ENCODE data around the gene FGFR1OP2. TPM values are rescaled to one million over a fixed set of nuclear protein-coding genes. Genes with fewer than 3 reads are reported as not detected.

The FGFR1OP2 gene
- total RNA-seq, 4 donors from 2014 or later: 43.8 to 56.4 (median 45.9) TPM

DNA sequence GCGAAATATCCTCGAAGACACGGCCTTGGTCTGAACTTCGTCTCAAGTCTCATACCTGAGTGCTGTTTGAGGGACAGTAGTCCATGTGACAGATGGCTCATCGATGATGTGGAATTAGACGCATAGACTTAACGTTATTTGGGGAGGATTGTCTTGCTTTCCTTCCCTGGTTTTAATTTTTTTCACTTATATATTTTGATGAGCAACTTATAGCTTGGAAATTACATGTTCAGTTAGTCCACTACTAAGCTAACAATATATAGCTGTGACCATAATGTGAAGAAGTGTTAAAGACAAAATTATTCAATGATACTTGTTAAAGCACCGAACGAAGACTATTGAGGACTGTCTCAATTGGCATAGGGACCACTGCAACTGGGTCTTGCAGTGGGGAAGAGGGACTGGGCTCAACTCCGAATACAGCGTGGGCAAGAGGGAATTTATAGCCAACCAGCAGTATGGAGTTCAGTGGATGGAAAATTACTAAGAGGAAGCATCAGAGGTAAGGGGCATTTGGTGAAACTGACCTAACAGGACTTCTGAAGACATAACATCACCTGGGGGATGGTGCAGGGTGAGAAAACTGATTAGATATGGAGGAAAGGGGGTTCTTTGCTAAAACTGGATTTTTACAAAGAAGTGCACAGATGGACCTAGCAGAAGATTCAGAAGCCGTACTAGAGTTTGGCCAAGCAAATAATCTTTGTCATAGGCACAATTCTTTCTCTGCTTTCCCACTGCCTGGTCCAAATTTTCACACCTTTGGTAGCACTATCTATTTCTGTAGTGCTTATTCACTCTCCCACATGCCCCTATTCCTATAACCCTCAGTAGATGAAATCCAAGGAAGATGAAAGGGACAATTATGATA is 76.8 kb downstream of the FGFR1OP2 start:
- peak overlapping the region; percentile 76 to 98 (median 89) for H3K4me3 ChIP-seq
- intact Hi-C loops (cut with DNase I; ENCODE audit: low total_unique reads) (loop anchor here (1.0 to 10.0 kb wide), 6 partner anchors 7 to 510 kb away; partner anchors contain the start of genes FGFR1OP2, MED21 and PPFIBP1), in situ Hi-C loops (cut with MboI; ENCODE audit: low sequenced_read_pairs in 4 of 4) (loop anchor here in 3 of 4 donors (5.0 to 25.0 kb wide), 4 partner anchors 78 to 297 kb away; partner anchors contain the start of genes FGFR1OP2 (in 1 of the 3) and INTS13 (in 1 of the 3))
- no peak for DNase-seq
- H3K27ac ChIP-seq: peak overlapping the region; percentile 85 to 95 (median 92)
- peak; percentile 38 to 55 for ATAC-seq
- TF ChIP-seq, protein P1, sequence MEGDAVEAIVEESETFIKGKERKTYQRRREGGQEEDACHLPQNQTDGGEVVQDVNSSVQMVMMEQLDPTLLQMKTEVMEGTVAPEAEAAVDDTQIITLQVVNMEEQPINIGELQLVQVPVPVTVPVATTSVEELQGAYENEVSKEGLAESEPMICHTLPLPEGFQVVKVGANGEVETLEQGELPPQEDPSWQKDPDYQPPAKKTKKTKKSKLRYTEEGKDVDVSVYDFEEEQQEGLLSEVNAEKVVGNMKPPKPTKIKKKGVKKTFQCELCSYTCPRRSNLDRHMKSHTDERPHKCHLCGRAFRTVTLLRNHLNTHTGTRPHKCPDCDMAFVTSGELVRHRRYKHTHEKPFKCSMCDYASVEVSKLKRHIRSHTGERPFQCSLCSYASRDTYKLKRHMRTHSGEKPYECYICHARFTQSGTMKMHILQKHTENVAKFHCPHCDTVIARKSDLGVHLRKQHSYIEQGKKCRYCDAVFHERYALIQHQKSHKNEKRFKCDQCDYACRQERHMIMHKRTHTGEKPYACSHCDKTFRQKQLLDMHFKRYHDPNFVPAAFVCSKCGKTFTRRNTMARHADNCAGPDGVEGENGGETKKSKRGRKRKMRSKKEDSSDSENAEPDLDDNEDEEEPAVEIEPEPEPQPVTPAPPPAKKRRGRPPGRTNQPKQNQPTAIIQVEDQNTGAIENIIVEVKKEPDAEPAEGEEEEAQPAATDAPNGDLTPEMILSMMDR (IDR thresholded peaks at IDR 0.05 in 4 of 5, conservative IDR thresholded peaks at IDR 0.05 in 1 of 5): no peak
- no peak for TF ChIP-seq POLR2A (IDR thresholded peaks at IDR 0.05)
- no peaks in the 10 kb centered on the region for H3K9me3 ChIP-seq
- H3K4me1 ChIP-seq: peaks cover 16 to 26% of the 10 kb centered on the region in 2 donors
- H3K27me3 ChIP-seq: no peaks in the 10 kb centered on the region
- no peaks in the 10 kb centered on the region for H3K36me3 ChIP-seq

DNA sequence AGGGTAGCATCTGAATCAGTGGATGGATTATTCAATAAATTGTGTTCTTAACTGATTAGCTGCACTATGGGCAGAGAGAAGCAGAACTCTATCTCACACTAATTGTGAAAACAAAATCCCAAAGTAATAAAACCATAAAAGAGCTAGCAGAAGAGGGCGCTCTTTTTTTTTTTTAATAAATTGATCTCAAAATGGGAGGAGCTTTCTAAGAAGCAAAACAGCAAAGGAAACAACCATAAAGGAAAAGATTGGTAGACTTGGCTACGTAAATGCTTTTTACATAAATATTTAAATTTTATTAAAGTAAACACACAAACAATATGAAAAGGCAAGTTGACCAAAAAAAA is 77.4 kb downstream of the FGFR1OP2 start:
- ATAC-seq (no peak), DNase-seq (no peak)
- Histone ChIP-seq H3K27me3 (no peaks in the 10 kb centered on the region), H3K4me1 (peaks cover 16 to 26% of the 10 kb centered on the region in 2 donors), H3K27ac (peak overlapping the region; percentile 85 to 95 (median 92)), H3K36me3 (no peaks in the 10 kb centered on the region), H3K9me3 (no peaks in the 10 kb centered on the region), H3K4me3 (no peak overlapping the region)
- intact Hi-C loops (cut with DNase I; ENCODE audit: low total_unique reads) (loop anchor here (2.0 to 10.0 kb wide), 3 partner anchors 127 to 509 kb away; partner anchors contain the start of gene PPFIBP1), in situ Hi-C loops (cut with MboI; ENCODE audit: low sequenced_read_pairs in 4 of 4) (loop anchor here in 3 of 4 donors (5.0 to 25.0 kb wide), 3 partner anchors 163 to 297 kb away; no protein-coding TSS in a partner anchor)
- no peak for TF ChIP-seq POLR2A (IDR thresholded peaks at IDR 0.05)
- TF ChIP-seq, protein P1 (IDR thresholded peaks at IDR 0.05 in 4 of 5, conservative IDR thresholded peaks at IDR 0.05 in 1 of 5): peak in 2 of 5 experiments; percentile 20 to 36

Other genes with a start within 250 kb of the FGFR1OP2 start
- 10 to 100 TPM in 1 of 4 donors, 1 to 10 TPM in 3; 3.8 to 23.8 (median 4.1) TPM for gene ITPR2, start 105.3 kb upstream of the FGFR1OP2 start, total RNA-seq
- gene INTS13, start 489 bp upstream of the FGFR1OP2 start, total RNA-seq: 10 to 100 TPM; 21.3 to 39.9 (median 32.7) TPM
- 10 to 100 TPM in 3 of 4 donors, 1 to 10 TPM in 1; 8.6 to 19.8 (median 14.3) TPM for gene TM7SF3, start 75.9 kb downstream of the FGFR1OP2 start, total RNA-seq
- gene MED21, start 84.1 kb downstream of the FGFR1OP2 start, total RNA-seq: 10 to 100 TPM; 27.6 to 68.8 (median 39.9) TPM
- gene C12orf71, start 144.1 kb downstream of the FGFR1OP2 start, total RNA-seq: not detected

Measured in gastrocnemius medialis (tissue), 4 donors.